Ovary (tissue), 3 donors: ENCODE results near the gene PIK3C2G.

Source experiments
- POLR2A ChIP-seq: fragments of 450-650 bp; IDR thresholded peaks from one replicate; pipeline ENCODE4 v1.6.1; 2017; ENCODE audit warnings: antibody characterized with exemption, mild to moderate bottlenecking, moderate library complexity
- TF ChIP-seq, protein P1 (sequence below), 3 donors: fragments of 450-650 bp in 2 of 3; fragments of 200-600 bp in 1 of 3; IDR thresholded peaks; one replicate each; pipeline versions ENCODE4 v1.5.1 to v1.8.0; 2016 to 2022; ENCODE audit warnings: antibody characterized with exemption in 3 of 3, mild to moderate bottlenecking in 1 of 3
- donor health status: DM: no; HTN: no; CAD: no.

DNA sequence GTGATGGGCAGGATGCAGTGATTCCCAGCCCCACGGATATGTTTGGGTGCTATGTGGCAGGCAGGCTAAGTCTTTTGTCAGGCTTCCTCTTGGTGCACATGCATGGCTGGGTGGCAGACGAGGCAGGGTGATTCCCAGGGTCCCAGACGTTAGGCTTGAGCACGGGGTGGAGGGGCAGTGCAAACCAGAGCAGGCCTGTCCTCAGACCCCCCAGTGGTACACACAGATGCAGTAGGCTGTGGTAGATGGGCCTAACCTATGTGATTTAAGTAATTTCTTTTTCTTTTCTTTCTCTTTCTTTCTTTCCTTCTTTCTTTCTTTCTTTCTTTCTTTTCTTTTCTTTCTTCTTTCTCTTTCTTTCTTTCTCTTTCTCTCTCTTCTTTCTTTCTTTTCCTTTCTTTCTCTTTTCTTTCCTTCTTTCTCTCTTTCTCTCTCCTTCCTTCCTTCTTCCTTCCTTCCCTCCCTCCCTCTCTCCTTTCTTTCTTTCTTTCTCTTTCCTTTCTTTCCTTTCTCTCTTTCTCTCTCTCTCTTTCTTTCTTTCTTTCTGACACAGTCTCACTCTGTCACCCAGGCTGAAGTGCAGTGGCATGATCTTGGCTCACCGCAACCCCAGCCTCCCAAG lies 41.6 kb downstream of the PIK3C2G start:
- TF ChIP-seq, protein P1, sequence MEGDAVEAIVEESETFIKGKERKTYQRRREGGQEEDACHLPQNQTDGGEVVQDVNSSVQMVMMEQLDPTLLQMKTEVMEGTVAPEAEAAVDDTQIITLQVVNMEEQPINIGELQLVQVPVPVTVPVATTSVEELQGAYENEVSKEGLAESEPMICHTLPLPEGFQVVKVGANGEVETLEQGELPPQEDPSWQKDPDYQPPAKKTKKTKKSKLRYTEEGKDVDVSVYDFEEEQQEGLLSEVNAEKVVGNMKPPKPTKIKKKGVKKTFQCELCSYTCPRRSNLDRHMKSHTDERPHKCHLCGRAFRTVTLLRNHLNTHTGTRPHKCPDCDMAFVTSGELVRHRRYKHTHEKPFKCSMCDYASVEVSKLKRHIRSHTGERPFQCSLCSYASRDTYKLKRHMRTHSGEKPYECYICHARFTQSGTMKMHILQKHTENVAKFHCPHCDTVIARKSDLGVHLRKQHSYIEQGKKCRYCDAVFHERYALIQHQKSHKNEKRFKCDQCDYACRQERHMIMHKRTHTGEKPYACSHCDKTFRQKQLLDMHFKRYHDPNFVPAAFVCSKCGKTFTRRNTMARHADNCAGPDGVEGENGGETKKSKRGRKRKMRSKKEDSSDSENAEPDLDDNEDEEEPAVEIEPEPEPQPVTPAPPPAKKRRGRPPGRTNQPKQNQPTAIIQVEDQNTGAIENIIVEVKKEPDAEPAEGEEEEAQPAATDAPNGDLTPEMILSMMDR (IDR thresholded peaks at IDR 0.05): no peak
- no peak for TF ChIP-seq POLR2A
